SK-N-SH (cell line): Measurements from ENCODE around the gene RBM38.

Experiments
- FOSL2 ChIP-seq: IDR thresholded peaks from 2 replicates; pipeline ENCODE4 v1.4.0; 2012; ENCODE audit warnings: low read depth, mild to moderate bottlenecking, moderate library complexity, borderline replicate concordance
- RAD21 ChIP-seq: IDR thresholded peaks from 2 replicates; pipeline ENCODE4 v1.6.1; 2012; ENCODE audit warnings: mild to moderate bottlenecking, low read length
- RCOR1 ChIP-seq: fragments of 150-350 bp; IDR thresholded peaks from 2 replicates; pipeline ENCODE4 v1.6.1; 2017; ENCODE audit warnings: antibody characterized with exemption, low read length
- RFX5 ChIP-seq: IDR thresholded peaks from 2 replicates; pipeline ENCODE4 v1.6.1; 2012; ENCODE audit warnings: mild to moderate bottlenecking, improper control_type of control experiment, low read length
- RXRA ChIP-seq: IDR thresholded peaks from 2 replicates; pipeline ENCODE4 v1.4.0; 2012; ENCODE audit warnings: low read depth, mild to moderate bottlenecking, borderline replicate concordance
- TF ChIP-seq, protein P1 (sequence below): fragments of 200-600 bp; sonication (generic); IDR thresholded peaks from 2 replicates; pipeline ENCODE4 v1.6.1; 2017; ENCODE audit warnings: antibody characterized with exemption, mild to moderate bottlenecking, moderate library complexity
- TF ChIP-seq, protein P2 (sequence below): IDR thresholded peaks from 2 replicates; pipeline ENCODE4 v1.4.0; 2012; ENCODE audit warnings: low read depth, borderline replicate concordance

DNA sequence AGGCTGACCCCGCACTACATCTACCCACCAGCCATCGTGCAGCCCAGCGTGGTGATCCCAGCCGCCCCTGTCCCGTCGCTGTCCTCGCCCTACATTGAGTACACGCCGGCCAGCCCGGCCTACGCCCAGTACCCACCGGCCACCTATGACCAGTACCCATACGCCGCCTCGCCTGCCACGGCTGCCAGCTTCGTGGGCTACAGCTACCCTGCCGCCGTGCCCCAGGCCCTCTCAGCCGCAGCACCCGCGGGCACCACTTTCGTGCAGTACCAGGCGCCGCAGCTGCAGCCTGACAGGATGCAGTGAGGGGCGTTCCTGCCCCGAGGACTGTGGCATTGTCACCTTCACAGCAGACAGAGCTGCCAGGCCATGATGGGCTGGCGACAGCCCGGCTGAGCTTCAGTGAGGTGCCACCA is 16.4 kb downstream of the RBM38 start:
- TF ChIP-seq, protein P1, sequence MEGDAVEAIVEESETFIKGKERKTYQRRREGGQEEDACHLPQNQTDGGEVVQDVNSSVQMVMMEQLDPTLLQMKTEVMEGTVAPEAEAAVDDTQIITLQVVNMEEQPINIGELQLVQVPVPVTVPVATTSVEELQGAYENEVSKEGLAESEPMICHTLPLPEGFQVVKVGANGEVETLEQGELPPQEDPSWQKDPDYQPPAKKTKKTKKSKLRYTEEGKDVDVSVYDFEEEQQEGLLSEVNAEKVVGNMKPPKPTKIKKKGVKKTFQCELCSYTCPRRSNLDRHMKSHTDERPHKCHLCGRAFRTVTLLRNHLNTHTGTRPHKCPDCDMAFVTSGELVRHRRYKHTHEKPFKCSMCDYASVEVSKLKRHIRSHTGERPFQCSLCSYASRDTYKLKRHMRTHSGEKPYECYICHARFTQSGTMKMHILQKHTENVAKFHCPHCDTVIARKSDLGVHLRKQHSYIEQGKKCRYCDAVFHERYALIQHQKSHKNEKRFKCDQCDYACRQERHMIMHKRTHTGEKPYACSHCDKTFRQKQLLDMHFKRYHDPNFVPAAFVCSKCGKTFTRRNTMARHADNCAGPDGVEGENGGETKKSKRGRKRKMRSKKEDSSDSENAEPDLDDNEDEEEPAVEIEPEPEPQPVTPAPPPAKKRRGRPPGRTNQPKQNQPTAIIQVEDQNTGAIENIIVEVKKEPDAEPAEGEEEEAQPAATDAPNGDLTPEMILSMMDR: no peak
- TF ChIP-seq RAD21 (no peak), RCOR1 (no peak), RFX5 (no peak), FOSL2 (no peak), RXRA (no peak)
- TF ChIP-seq, protein P2, sequence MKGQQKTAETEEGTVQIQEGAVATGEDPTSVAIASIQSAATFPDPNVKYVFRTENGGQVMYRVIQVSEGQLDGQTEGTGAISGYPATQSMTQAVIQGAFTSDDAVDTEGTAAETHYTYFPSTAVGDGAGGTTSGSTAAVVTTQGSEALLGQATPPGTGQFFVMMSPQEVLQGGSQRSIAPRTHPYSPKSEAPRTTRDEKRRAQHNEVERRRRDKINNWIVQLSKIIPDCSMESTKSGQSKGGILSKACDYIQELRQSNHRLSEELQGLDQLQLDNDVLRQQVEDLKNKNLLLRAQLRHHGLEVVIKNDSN: no peak
